ENCODE results near the gene FOXP2.

GRCh38 chr7:114644455-114644854 lies 229.8 kb downstream of the FOXP2 start:
- no peak for TF ChIP-seq EZH2phosphoT487 (IDR thresholded peaks at IDR 0.05; ENCODE audit: borderline replicate concordance)
- no peak for TF ChIP-seq CTCF (conservative IDR thresholded peaks at IDR 0.05; ENCODE audit: low read length)

Measured in Loucy (cell line).